ENCODE data around the gene CLDN19. TPM values are rescaled to one million over a fixed set of nuclear protein-coding genes. Genes with fewer than 3 reads are reported as not detected.

Gene CLDN19
- total RNA-seq, 1 experiment from 2014 or later, result not detected

DNA sequence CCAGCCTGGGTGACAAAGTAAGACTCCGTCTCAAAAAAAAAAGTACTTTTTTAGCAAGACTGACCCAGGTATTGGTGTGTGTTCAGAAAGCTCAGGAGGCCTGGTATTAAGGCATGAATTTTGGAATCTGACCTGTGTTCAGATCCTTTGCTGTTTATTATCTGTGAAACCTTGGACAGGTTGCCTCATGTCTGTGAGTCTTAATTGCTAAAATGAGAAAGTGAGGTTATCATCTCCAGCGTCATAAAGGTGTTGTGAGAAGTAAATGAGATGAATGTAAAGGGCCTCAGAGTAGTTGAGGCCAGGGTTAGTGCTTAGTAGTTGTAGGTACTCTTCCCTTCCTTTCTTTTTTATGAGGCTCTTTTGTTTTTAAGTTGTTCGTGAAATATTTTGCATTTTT lies 29.8 kb upstream of the CLDN19 start:
- Histone ChIP-seq H3K4me1 (ENCODE audit: control insufficient read depth in 1 of 2, insufficient read depth in 2 of 2, low read length in 2 of 2) (peaks cover 11 to 18% of the 10 kb centered on the region in 2 experiments; a peak in 3 of 4 replicates), H3K4me2 (ENCODE audit: low read length) (no peak overlapping the region), H4K20me1 (ENCODE audit: insufficient read depth) (no peaks in the 10 kb centered on the region; the same call in 1 of the 2 replicates), H2AFZ (ENCODE audit: low read depth, low read length, poor library complexity, severe bottlenecking) (no peak overlapping the region), H3K36me3 (ENCODE audit: control insufficient read depth in 1 of 2, insufficient read depth in 2 of 2, low read length in 2 of 2) (peaks cover 2 to 7% of the 10 kb centered on the region in 2 experiments; a peak in 2 of 4 replicates), H3K79me2 (ENCODE audit: insufficient read depth, low read length) (peaks cover 16% of the 10 kb centered on the region), H3K9me3 (ENCODE audit: control insufficient read depth in 1 of 2, insufficient read depth in 1 of 2, low read depth in 1 of 2, low read length in 2 of 2) (no peaks in the 10 kb centered on the region), H3K9me2 (ENCODE audit: insufficient read depth) (no peaks in the 10 kb centered on the region), H3K27ac (ENCODE audit: low read depth, low read length) (no peak overlapping the region), H3K27me3 (ENCODE audit: insufficient read depth, low read length) (no peaks in the 10 kb centered on the region), H3K9ac (ENCODE audit: low read length) (no peak overlapping the region), H3K4me3 (replicated peaks in 1 of 2; ENCODE audit: low read depth in 1 of 2, low read length in 2 of 2) (no peak overlapping the region)
- RAD21 ChIA-PET (ENCODE audit: low non-redundant PET in 1 of 2, low total read pairs in 2 of 2, uncharacterized antibody in 2 of 2, unreplicated experiment in 2 of 2), result no interaction called here
- POLR2A ChIA-PET, result no interaction called here
- no TSS peak for BruUV-seq (replicated peaks)
- TF ChIP-seq POLR2AphosphoS5 (IDR thresholded peaks at IDR 0.05; ENCODE audit: low read depth, low read length), result no peak
- no peak for TF ChIP-seq YY1 (IDR thresholded peaks at IDR 0.05; ENCODE audit: extremely low read depth, insufficient replicate concordance, low read depth, low read length)
- TF ChIP-seq FOSL1 (IDR thresholded peaks at IDR 0.05; ENCODE audit: low read depth), result no peak
- TF ChIP-seq, protein P1, sequence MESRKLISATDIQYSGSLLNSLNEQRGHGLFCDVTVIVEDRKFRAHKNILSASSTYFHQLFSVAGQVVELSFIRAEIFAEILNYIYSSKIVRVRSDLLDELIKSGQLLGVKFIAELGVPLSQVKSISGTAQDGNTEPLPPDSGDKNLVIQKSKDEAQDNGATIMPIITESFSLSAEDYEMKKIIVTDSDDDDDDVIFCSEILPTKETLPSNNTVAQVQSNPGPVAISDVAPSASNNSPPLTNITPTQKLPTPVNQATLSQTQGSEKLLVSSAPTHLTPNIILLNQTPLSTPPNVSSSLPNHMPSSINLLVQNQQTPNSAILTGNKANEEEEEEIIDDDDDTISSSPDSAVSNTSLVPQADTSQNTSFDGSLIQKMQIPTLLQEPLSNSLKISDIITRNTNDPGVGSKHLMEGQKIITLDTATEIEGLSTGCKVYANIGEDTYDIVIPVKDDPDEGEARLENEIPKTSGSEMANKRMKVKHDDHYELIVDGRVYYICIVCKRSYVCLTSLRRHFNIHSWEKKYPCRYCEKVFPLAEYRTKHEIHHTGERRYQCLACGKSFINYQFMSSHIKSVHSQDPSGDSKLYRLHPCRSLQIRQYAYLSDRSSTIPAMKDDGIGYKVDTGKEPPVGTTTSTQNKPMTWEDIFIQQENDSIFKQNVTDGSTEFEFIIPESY (IDR thresholded peaks at IDR 0.05; ENCODE audit: extremely low read depth, insufficient replicate concordance, low read length), result no peak
- TF ChIP-seq SIN3A (IDR thresholded peaks at IDR 0.05; ENCODE audit: low read depth), result no peak
- TF ChIP-seq, protein P2, sequence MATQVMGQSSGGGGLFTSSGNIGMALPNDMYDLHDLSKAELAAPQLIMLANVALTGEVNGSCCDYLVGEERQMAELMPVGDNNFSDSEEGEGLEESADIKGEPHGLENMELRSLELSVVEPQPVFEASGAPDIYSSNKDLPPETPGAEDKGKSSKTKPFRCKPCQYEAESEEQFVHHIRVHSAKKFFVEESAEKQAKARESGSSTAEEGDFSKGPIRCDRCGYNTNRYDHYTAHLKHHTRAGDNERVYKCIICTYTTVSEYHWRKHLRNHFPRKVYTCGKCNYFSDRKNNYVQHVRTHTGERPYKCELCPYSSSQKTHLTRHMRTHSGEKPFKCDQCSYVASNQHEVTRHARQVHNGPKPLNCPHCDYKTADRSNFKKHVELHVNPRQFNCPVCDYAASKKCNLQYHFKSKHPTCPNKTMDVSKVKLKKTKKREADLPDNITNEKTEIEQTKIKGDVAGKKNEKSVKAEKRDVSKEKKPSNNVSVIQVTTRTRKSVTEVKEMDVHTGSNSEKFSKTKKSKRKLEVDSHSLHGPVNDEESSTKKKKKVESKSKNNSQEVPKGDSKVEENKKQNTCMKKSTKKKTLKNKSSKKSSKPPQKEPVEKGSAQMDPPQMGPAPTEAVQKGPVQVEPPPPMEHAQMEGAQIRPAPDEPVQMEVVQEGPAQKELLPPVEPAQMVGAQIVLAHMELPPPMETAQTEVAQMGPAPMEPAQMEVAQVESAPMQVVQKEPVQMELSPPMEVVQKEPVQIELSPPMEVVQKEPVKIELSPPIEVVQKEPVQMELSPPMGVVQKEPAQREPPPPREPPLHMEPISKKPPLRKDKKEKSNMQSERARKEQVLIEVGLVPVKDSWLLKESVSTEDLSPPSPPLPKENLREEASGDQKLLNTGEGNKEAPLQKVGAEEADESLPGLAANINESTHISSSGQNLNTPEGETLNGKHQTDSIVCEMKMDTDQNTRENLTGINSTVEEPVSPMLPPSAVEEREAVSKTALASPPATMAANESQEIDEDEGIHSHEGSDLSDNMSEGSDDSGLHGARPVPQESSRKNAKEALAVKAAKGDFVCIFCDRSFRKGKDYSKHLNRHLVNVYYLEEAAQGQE (IDR thresholded peaks at IDR 0.05; ENCODE audit: low read depth), result no peak
- DNase-seq (ENCODE audit: low read depth, low spot score) (no peak), ATAC-seq (no peak)
- CTCF ChIA-PET, result no interaction called here
- intact Hi-C loops (cut with micrococcal nuclease), result loop anchor here (10.0 kb wide), 1 partner anchor 1425 kb away; no protein-coding TSS in a partner anchor
